HG02763 (cell line): ENCODE data around the gene SLC26A1.

Source experiments
- ATAC-seq: cut with Tn5 transposase; IDR thresholded peaks from one replicate; pipeline ENCODE4 v1.9.1; 2021; ENCODE audit warnings: mild to moderate bottlenecking, moderate library complexity; ENCODE audit not compliant: unreplicated experiment

The SLC26A1 gene

GRCh38 chr4:993111-994029 is at the start of gene SLC26A1:
SLC26A1 (minus strand) TSS chr4:993404; CDS start chr4:991703, 1,701 bp downstream.
- no peak for ATAC-seq

- ATAC-seq = no peak
Observed at GRCh38 chr4:1042352-1043055, 49.3 kb upstream of the SLC26A1 start.

GRCh38 chr4:1041936-1042330 is 48.7 kb upstream of the SLC26A1 start:
- no peak for ATAC-seq

GRCh38 chr4:1041147-1041935 is 48.1 kb upstream of the SLC26A1 start:
- no peak for ATAC-seq

GRCh38 chr4:1040344-1041146 is 47.3 kb upstream of the SLC26A1 start:
- no peak for ATAC-seq

GRCh38 chr4:1039493-1040343 is 46.5 kb upstream of the SLC26A1 start:
- ATAC-seq = no peak

- no peak for ATAC-seq
Observed at GRCh38 chr4:1038948-1039492, 45.8 kb upstream of the SLC26A1 start.

- ATAC-seq = no peak
Observed at GRCh38 chr4:1036976-1037810, 44.0 kb upstream of the SLC26A1 start.

GRCh38 chr4:1036095-1036494 is 42.9 kb upstream of the SLC26A1 start:
- ATAC-seq = no peak

GRCh38 chr4:1035510-1035909 is 42.3 kb upstream of the SLC26A1 start:
- no peak for ATAC-seq

GRCh38 chr4:1033840-1034551 is 40.8 kb upstream of the SLC26A1 start:
- ATAC-seq = no peak

GRCh38 chr4:1032861-1033260 is 39.7 kb upstream of the SLC26A1 start:
- no peak for ATAC-seq

GRCh38 chr4:1031956-1032795 is 39.0 kb upstream of the SLC26A1 start:
- no peak for ATAC-seq

GRCh38 chr4:1031346-1031745 is 38.1 kb upstream of the SLC26A1 start:
- no peak for ATAC-seq

GRCh38 chr4:1030559-1030958 is 37.4 kb upstream of the SLC26A1 start:
- no peak for ATAC-seq

GRCh38 chr4:1030031-1030430 is 36.8 kb upstream of the SLC26A1 start:
- ATAC-seq = no peak

- no peak for ATAC-seq
Observed at GRCh38 chr4:1029529-1029928, 36.3 kb upstream of the SLC26A1 start.
